ENCODE measurements around the gene MIR17HG.

- TF ChIP-seq REST (IDR thresholded peaks at IDR 0.05; ENCODE audit: low read depth, low read length) (no peak), CTCF (IDR thresholded peaks at IDR 0.05) (no peak), JUND (IDR thresholded peaks at IDR 0.05) (no peak), FOXM1 (IDR thresholded peaks at IDR 0.05; ENCODE audit: low read depth) (no peak), MAX (IDR thresholded peaks at IDR 0.05; ENCODE audit: low read depth) (no peak), TCF12 (IDR thresholded peaks at IDR 0.05) (no peak), SMC3 (IDR thresholded peaks at IDR 0.05; ENCODE audit: low read depth, low read length) (no peak), EZH2phosphoT487 (IDR thresholded peaks at IDR 0.05; ENCODE audit: borderline replicate concordance, low read depth) (no peak), TEAD4 (IDR thresholded peaks at IDR 0.05; ENCODE audit: borderline replicate concordance, insufficient read depth) (no peak)
Observed at GRCh38 chr13:91326146-91326545, 21.3 kb upstream of the MIR17HG start.

All from SK-N-SH (cell line).